Measurements from ENCODE around the gene CXCR1.
"Not testable (repeated sequence)": the region's sequence is repeated elsewhere in the genome, so short reads cannot be mapped to it uniquely, and the experiment has no call there.

The CXCR1 gene

GRCh38 chr2:218180467-218181114 is 13.8 kb upstream of the CXCR1 start:
- TF ChIP-seq EZH2 (IDR thresholded peaks at IDR 0.05; ENCODE audit: borderline replicate concordance, low read depth, low read length, severe bottlenecking), result no peak
- no peak for TF ChIP-seq CTCF (IDR thresholded peaks at IDR 0.05; ENCODE audit: borderline replicate concordance, extremely low read depth, low read length, poor library complexity, severe bottlenecking)
- no peaks in the 10 kb centered on the region for H3K4me1 ChIP-seq (ENCODE audit: insufficient read depth, low read length)
- H4K20me1 ChIP-seq (ENCODE audit: insufficient read depth, low read length), result no peaks in the 10 kb centered on the region
- no peak overlapping the region for H3K9ac ChIP-seq (ENCODE audit: low read depth, low read length)
- H3K27me3 ChIP-seq (ENCODE audit: insufficient read depth, low read length, poor library complexity), result peaks cover 9% of the 10 kb centered on the region
- no peaks in the 10 kb centered on the region for H3K79me2 ChIP-seq (ENCODE audit: insufficient read depth, low read length)
- no peak for ATAC-seq (ENCODE audit: insufficient read depth, low read depth)
- no peak overlapping the region for H2AFZ ChIP-seq (ENCODE audit: low read depth, low read length)
- no peaks in the 10 kb centered on the region for H3K36me3 ChIP-seq (ENCODE audit: insufficient read depth, low read length)
- H3K27ac ChIP-seq (ENCODE audit: low read length), result no peak overlapping the region
- DNase-seq, result no peak
- H3K9me3 ChIP-seq (ENCODE audit: insufficient read depth, low read length, severe bottlenecking), result no peaks in the 10 kb centered on the region
- H3K4me3 ChIP-seq (ENCODE audit: low read depth in 1 of 2, low read length in 2 of 2), result no peak overlapping the region
- no peak overlapping the region for H3K4me2 ChIP-seq (ENCODE audit: insufficient read depth, low read length)

GRCh38 chr2:218179782-218180181 is 13.0 kb upstream of the CXCR1 start:
- H3K27ac ChIP-seq (ENCODE audit: low read length), result no peak overlapping the region
- no peak overlapping the region for H2AFZ ChIP-seq (ENCODE audit: low read depth, low read length)
- no peak for ATAC-seq (ENCODE audit: insufficient read depth, low read depth)
- H3K4me1 ChIP-seq (ENCODE audit: insufficient read depth, low read length), result no peaks in the 10 kb centered on the region
- H3K36me3 ChIP-seq (ENCODE audit: insufficient read depth, low read length), result no peaks in the 10 kb centered on the region
- H3K4me3 ChIP-seq (ENCODE audit: low read depth in 1 of 2, low read length in 2 of 2), result no peak overlapping the region
- H3K79me2 ChIP-seq (ENCODE audit: insufficient read depth, low read length), result no peaks in the 10 kb centered on the region
- H3K27me3 ChIP-seq (ENCODE audit: insufficient read depth, low read length, poor library complexity), result peaks cover 9% of the 10 kb centered on the region
- H3K4me2 ChIP-seq (ENCODE audit: insufficient read depth, low read length), result no peak overlapping the region
- DNase-seq, result no peak
- H4K20me1 ChIP-seq (ENCODE audit: insufficient read depth, low read length), result no peaks in the 10 kb centered on the region
- TF ChIP-seq EZH2 (IDR thresholded peaks at IDR 0.05; ENCODE audit: borderline replicate concordance, low read depth, low read length, severe bottlenecking) (no peak), CTCF (IDR thresholded peaks at IDR 0.05; ENCODE audit: borderline replicate concordance, extremely low read depth, low read length, poor library complexity, severe bottlenecking) (no peak)
- H3K9ac ChIP-seq (ENCODE audit: low read depth, low read length), result no peak overlapping the region
- no peaks in the 10 kb centered on the region for H3K9me3 ChIP-seq (ENCODE audit: insufficient read depth, low read length, severe bottlenecking)

- Histone ChIP-seq H3K27ac (ENCODE audit: low read length) (no peak overlapping the region), H3K79me2 (ENCODE audit: insufficient read depth, low read length) (no peaks in the 10 kb centered on the region), H3K4me3 (ENCODE audit: low read depth in 1 of 2, low read length in 2 of 2) (no peak overlapping the region), H3K4me2 (ENCODE audit: insufficient read depth, low read length) (no peak overlapping the region), H3K36me3 (ENCODE audit: insufficient read depth, low read length) (no peaks in the 10 kb centered on the region), H3K4me1 (ENCODE audit: insufficient read depth, low read length) (no peaks in the 10 kb centered on the region), H2AFZ (ENCODE audit: low read depth, low read length) (no peak overlapping the region), H3K27me3 (ENCODE audit: insufficient read depth, low read length, poor library complexity) (peaks cover 15% of the 10 kb centered on the region), H3K9ac (ENCODE audit: low read depth, low read length) (no peak overlapping the region), H3K9me3 (ENCODE audit: insufficient read depth, low read length, severe bottlenecking) (no peaks in the 10 kb centered on the region), H4K20me1 (ENCODE audit: insufficient read depth, low read length) (no peaks in the 10 kb centered on the region)
- TF ChIP-seq EZH2 (IDR thresholded peaks at IDR 0.05; ENCODE audit: borderline replicate concordance, low read depth, low read length, severe bottlenecking) (no peak), CTCF (IDR thresholded peaks at IDR 0.05; ENCODE audit: borderline replicate concordance, extremely low read depth, low read length, poor library complexity, severe bottlenecking) (no peak)
- ATAC-seq (ENCODE audit: insufficient read depth, low read depth) (no peak), DNase-seq (no peak)
These were observed 6.1 kb upstream of the CXCR1 start for GRCh38 chr2:218172845-218173244.

- H3K4me3 ChIP-seq (ENCODE audit: low read depth in 1 of 2, low read length in 2 of 2); H3K9me3 ChIP-seq (ENCODE audit: insufficient read depth, low read length, severe bottlenecking); H3K27ac ChIP-seq (ENCODE audit: low read length); H3K79me2 ChIP-seq (ENCODE audit: insufficient read depth, low read length); H3K9ac ChIP-seq (ENCODE audit: low read depth, low read length); H2AFZ ChIP-seq (ENCODE audit: low read depth, low read length); H3K4me1 ChIP-seq (ENCODE audit: insufficient read depth, low read length); H4K20me1 ChIP-seq (ENCODE audit: insufficient read depth, low read length); DNase-seq; ATAC-seq (ENCODE audit: insufficient read depth, low read depth); H3K4me2 ChIP-seq (ENCODE audit: insufficient read depth, low read length); H3K36me3 ChIP-seq (ENCODE audit: insufficient read depth, low read length): not testable (repeated sequence)
- H3K27me3 ChIP-seq (ENCODE audit: insufficient read depth, low read length, poor library complexity), result peaks cover 19% of the 10 kb centered on the region
These were observed 5.0 kb upstream of the CXCR1 start for GRCh38 chr2:218171744-218172143.

Data from DND-41 (cell line).